GM19035 (cell line): ENCODE results near the gene CAV1.

ENCODE experiments used
- ATAC-seq: cut with Tn5 transposase; IDR thresholded peaks from one replicate; pipeline ENCODE4 v1.9.1; 2021; ENCODE audit not compliant: unreplicated experiment

CAV1 gene

GRCh38 chr7:116528008-116528789, 3.4 kb downstream of the CAV1 start:
- ATAC-seq: no peak

DNA sequence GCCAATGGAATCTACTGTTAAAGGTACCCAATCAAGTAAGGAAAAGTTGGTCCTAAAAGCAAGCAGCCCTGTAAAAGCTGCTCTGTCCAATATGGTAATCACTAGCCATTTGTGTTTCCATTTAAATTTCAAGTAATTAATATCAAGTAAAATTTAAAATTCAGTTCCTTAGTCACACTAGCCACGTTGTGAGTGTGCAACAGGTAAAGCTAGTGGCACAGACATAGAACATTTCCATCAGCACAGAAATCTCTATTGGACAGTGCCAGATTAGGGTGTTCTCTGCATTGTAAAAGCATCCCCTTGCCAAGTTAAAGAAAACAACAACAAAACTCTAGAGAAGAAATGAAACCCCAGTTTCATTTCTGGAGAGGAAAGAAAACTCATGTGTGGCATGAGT, 4.4 kb downstream of the CAV1 start:
- no peak for ATAC-seq

- no peak for ATAC-seq
Measured at GRCh38 chr7:116530107-116530820, 5.4 kb downstream of the CAV1 start.

DNA sequence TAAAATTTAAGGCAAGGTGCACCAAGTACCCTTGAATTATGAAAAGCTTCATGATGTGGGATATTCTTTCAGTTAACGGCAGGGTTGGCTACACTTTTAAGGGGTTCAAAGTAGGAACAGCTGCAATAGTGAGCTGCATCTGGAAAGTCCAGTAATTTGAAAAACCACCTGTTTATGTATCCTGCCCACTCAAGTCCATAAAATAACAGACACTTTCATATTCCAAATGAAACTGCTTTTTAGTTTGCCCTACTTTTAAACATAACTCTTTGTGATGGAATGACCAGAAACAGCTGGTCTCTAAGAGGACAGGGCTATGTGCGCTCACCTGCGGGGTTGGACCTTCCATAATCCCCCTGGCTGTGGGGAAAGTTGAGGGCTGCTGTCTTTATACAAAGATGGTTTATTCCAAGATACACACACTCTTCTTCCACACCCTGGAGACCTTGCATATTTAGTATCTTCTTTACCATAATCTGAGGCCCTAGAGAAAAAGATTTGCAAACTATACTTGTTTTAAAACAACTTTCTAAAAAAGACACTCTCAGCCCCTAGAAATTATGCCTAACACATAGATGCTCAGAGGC, 7.4 kb downstream of the CAV1 start:
- no peak for ATAC-seq

DNA sequence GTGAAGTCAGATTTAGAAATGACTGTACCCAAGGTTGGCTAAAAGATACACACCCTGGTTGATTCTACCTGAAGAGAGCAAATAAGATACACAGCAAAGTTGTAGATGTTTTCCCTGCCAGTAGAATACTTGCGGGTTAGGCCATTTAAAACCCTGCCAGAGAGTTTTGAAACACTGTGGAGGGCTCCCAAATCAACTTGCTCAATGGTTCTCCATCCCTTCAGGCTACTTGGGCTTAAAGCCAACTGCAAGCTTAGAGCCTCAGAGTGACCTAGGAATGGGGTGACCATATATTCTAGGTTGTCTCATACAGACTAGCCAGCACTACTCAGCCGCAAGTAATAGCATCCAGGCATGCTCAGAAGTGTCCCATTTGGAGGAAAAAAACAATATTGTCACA, 10.0 kb downstream of the CAV1 start:
- no peak for ATAC-seq

- no peak for ATAC-seq
Measured at GRCh38 chr7:116535416-116535815, 10.6 kb downstream of the CAV1 start.

DNA sequence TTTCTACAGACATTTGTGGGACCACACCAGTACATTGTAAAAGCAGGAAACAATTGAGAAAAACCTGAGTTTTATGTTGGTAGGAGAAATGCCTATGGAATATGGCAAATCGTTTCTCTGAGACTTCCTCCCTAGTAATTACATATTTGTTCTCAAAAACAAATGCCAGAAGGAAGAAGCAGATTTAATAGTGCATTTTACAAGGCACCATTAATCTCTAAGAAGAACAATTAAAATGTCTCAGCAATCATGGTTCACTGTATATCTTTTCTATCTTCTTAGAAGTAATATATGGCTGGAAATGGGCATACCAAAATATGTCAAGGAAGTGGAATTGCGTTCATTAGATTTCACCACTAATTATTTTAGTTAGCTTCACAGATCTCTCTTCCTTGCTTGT, 13.3 kb downstream of the CAV1 start:
- ATAC-seq: no peak

DNA sequence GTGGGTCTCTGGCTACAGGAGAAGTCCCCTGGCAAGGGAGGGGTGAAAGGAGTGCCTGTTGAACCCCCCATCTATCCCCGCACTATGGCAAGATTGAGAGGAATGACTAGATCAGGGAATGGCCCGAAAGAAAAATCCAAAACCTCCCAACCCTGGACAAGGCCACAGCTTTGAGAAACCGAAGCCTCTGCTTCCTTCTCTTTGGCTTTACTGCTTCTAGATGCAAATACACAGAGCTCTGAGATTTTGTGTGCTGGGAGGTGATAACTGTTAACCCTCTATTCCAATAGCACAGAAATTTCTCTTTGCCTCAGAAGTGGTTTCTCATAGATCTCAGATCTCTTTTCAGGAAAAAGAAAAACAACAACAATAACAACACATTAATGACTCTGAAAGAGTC, 15.0 kb downstream of the CAV1 start:
- ATAC-seq: no peak

- no peak for ATAC-seq
Measured at GRCh38 chr7:116540743-116541142, 15.9 kb downstream of the CAV1 start.

DNA sequence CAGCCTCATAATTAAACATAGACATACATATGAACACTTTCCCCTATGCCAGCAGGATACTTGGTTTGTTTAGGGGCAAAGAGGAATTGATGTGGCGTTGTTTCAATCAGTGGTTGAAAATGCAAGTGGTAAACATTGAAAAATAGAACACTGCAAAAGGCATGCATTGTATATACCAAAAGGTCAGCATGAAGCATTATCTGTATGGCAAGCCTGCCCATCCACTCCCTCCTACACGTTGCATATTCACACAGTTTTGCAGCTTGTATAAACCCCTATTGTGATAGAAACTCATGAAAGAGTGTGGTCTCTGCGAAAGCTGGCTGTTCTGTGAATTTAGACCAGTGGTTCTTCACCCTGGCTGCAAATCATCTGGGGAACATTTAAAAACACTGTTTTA, 17.1 kb downstream of the CAV1 start:
- ATAC-seq: no peak

- no peak for ATAC-seq
Measured at GRCh38 chr7:116542618-116543017, 17.8 kb downstream of the CAV1 start.

DNA sequence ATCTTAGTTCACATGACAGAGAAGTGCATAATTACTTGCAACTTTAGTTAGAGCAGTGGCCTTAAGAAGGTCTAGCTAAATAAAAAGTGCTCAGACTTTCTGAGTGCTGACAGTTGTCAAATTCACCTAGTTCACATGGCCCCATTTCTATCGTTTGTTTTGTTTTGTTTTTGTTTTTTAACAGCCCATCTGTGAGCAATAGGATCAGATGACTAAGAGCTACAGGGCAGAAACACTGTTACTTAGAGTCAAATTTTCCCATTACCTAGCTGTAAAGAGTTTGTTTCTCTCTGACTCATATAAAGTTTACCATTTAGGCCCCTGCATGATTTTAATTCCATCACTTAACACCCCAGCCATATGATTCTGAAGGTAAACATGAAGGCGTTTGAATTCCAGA, 18.8 kb downstream of the CAV1 start:
- ATAC-seq: peak; percentile 40

GRCh38 chr7:116544487-116544886, 19.7 kb downstream of the CAV1 start:
- ATAC-seq: no peak

DNA sequence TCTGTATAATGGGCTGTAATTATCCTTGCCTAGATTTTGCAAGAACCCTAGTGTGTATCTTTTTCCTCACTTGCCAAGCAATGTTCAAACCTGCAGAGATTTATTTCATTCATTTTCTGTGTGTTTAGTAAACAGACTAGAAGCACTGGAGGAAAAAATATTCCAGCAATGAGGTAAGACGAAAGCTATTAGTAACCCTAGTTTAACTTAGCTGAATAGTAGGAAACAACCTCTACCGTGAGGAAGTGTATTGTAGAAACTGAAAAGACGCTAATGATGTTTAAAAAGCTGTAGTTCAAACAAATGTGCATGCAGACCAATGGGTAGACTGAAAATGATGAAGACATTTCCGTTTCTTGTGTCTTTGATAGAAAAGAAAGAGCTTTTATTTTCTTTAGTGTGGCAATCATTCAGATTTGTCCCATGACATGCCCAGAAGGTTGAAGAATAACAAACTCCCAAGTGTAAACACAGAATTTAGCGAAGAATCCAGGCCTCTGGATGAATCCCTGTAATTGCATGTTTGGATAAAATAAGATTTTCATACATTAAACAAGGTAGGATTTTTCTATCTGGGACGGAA, 20.7 kb downstream of the CAV1 start:
- ATAC-seq: no peak

DNA sequence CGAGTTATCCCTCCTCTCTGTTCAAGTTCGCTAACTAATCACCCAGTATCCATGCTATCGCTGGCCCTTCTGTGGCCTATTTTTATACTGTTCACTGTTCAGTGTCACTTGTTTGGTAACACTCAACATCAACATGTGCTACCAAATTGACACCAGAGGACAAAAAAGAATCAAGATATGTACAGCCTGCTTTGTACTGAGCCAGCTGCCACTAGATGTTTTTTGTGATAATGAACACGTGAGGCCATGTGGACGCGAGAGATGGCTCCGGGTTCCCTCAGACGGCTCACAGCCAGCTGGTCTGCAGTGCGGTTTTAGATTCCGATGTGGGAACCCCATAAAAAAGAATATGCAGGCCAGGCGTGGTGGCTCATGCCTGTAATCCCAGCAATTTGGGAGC, 21.2 kb downstream of the CAV1 start:
- no peak for ATAC-seq

DNA sequence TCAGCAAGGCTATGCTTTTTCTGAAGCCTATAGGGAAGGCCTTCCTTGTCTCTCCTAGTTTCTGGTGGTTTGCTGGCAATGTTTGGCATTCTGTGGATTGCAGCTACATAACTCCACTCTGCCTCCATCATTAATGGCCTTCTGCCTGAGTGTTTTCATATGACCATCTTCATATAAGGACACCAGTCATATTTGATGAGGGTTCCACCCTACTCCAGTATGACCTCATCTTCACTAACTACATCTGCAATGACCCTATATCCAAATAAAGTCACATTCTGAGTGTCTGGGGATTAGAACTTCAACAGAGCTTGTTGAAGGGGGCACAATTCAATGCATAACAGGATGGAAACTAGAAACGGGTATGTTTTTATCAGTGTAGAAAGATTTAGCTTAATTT, 22.1 kb downstream of the CAV1 start:
- ATAC-seq: no peak

- no peak for ATAC-seq
Measured at GRCh38 chr7:116547347-116547746, 22.5 kb downstream of the CAV1 start.

DNA sequence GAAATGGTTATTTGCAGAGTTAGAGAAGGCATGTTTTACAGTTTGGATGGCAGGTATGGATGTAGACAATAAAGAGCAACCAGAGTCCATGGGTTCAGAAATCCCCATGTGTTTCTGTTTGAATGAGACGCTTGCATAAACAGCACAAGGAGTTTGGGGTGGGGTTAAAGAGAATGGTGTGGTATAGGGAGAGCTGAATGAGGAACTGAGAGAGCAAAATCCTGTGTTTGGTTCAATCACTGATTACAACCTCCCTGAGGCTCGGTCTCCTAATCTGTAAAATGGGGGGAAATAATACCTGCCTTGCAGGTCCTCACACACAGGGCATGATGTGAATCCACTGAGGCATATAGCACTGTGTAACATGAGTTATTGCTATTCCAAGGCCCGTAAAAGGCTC, 23.7 kb downstream of the CAV1 start:
- ATAC-seq: peak; percentile 92

- no peak for ATAC-seq
Measured at GRCh38 chr7:116549370-116549769, 24.5 kb downstream of the CAV1 start.

DNA sequence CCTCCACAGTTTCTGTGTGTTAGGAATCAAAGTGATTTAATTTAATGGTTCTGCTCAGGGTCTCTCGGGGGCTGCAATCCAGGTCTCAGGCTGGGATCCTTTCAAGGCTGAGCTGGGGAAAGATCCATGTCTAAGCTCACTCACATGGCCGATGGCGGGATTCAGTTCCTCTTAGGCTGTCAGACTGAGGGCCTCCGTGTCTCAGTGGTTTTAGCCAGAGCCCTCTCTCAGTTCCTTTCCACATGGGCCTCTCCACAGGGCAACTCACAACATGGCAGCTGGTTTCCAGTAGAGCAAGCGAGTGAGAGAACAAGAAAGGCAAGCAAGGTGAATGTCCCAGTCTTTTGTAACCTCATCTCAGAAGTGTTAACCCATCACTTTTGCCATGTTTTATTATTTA, 26.9 kb downstream of the CAV1 start:
- no peak for ATAC-seq

DNA sequence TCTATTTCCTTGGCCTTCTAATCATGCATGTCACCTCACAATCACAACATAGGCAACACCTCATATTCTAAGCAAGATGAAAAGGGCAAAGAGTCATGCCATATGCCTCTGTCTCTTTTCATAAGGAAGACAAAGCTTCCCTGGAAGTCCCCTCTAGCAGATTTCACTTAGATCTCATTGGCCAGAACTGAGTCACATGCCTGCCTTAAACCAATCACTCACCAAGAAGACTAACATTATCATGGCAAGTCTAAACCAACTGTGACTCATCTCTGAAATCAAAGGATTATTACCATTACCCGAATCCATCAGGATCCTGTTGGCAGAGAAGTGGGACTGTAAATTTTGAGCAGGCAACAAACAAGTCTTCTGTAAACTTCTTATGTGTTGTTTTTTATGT, 27.8 kb downstream of the CAV1 start:
- ATAC-seq: no peak
